ENCODE measurements around the gene ASB15.

GRCh38 chr7:123665896-123666295 lies 64.3 kb downstream of the ASB15 start:
- TF ChIP-seq CTCF (IDR thresholded peaks at IDR 0.05) (no peak), POLR2A (IDR thresholded peaks at IDR 0.05) (no peak), POLR2AphosphoS5 (IDR thresholded peaks at IDR 0.05) (no peak)
